ENCODE measurements around the gene NAT14. TPM values are rescaled to one million over a fixed set of nuclear protein-coding genes. Genes with fewer than 3 reads are reported as not detected.

Gene NAT14
- total and polyA plus RNA-seq, 2 donors (not counting 3 experiments of a cell fraction or from before 2014, with no cell fraction given), result 39.1 to 44.7 TPM

- H3K4me3 ChIP-seq (replicated peaks in 1 of 3; ENCODE audit: insufficient read depth in 1 of 3, low read depth in 1 of 3, low read length in 3 of 3), result no peak within 1 kb of the TSS
- no peak within 1 kb of the TSS for H3K9ac ChIP-seq (replicated peaks; ENCODE audit: extremely low read depth, insufficient read depth, low read length)
- no peak within 1 kb of the TSS for H3K4me2 ChIP-seq (ENCODE audit: insufficient read depth, low read length)
- DNase-seq (ENCODE audit: low read depth, low spot score) (no peak), FAIRE-seq (no peak)
- no peaks in the 10 kb centered on the region for H3K9me1 ChIP-seq (replicated peaks; ENCODE audit: control insufficient read depth, extremely low read depth, insufficient read depth, low read length)
- dilution Hi-C loops (cut with MboI; ENCODE audit: extremely low pct_ligation_motif_present, low sequenced_read_pairs) (no loop called here), intact Hi-C loops (cut with micrococcal nuclease) (no loop called here)
- no peak within 1 kb of the TSS for H3K27ac ChIP-seq (ENCODE audit: insufficient read depth, low read depth, low read length)
- H3K79me2 ChIP-seq (ENCODE audit: control insufficient read depth, insufficient read depth, low read length), result no peaks in the 10 kb centered on the region
- no peaks in the 10 kb centered on the region for H3K36me3 ChIP-seq (ENCODE audit: control insufficient read depth in 2 of 2, extremely low read depth in 1 of 2, insufficient read depth in 2 of 2, low read length in 2 of 2)
- no peak within 1 kb of the TSS for H2AFZ ChIP-seq (ENCODE audit: low read depth, low read length)
- H3K9me3 ChIP-seq (replicated peaks; ENCODE audit: control insufficient read depth, insufficient read depth, low read length), result no peaks in the 10 kb centered on the region
- ChIA-PET CTCF (no interaction called here), POLR2A (interaction anchor here (0.6 to 1.2 kb wide), 2 partner anchors 36 to 90 kb away, joined by 3 read pairs; partner anchors contain the start of gene UBE2S)
- H3K27me3 ChIP-seq (ENCODE audit: control insufficient read depth in 2 of 2, insufficient read depth in 2 of 2, low read length in 2 of 2), result peaks cover 42 to 47% of the 10 kb centered on the region in 2 experiments
- no peaks in the 10 kb centered on the region for H4K20me1 ChIP-seq (replicated peaks; ENCODE audit: control insufficient read depth, extremely low read depth, insufficient read depth, low read length)
- no TSS peak for BruUV-seq (replicated peaks)
- H3K4me1 ChIP-seq (ENCODE audit: control insufficient read depth, extremely low read depth, insufficient read depth, low read length), result no peaks in the 10 kb centered on the region
- TF ChIP-seq POLR2A (IDR thresholded peaks at IDR 0.05; ENCODE audit: low read depth, low read length) (no peak), EZH2 (IDR thresholded peaks at IDR 0.05; ENCODE audit: borderline replicate concordance, low read depth, low read length, severe bottlenecking) (peak; percentile 17), GATA2 (IDR thresholded peaks at IDR 0.05; ENCODE audit: insufficient read depth, insufficient read length, low read depth, low read length) (no peak)
Measured at GRCh38 chr19:55443045-55443823, 41.8 kb upstream of the NAT14 start, which contains the start of gene SHISA7. TSS of gene SHISA7 (minus strand) at chr19:55443300. CDS start at chr19:55442863, 437 bp downstream.

DNA sequence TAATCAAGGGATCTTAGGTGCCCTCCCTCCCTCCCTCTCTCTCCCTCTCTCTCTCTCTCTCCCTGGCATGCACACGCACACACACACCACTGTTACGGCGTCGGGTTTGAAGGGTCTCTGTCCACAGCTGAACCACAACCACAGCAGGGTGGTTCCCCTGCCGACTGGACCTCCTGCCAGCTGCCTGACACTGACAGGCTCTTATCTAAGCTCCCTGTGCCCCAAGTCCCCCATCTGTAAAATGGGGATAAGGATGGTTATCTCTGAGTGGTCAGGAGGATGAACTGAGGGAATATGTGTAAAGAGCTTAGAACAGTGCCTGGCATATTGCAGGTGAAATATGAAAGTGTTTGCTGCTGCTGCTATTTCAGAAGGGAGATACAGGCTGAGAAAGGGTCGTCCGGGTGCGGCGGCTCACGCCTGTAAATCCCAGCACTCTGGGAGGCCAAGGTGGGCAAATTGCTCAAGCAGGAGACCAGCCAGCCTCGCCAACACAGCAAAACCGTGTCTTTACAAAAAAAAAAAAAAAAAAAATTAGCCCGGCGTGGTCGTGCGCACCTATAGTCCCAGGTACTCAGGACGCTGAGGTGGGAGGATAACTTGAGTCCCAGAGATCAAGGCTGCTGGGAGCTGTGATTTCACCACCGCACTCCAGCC, 41.0 kb upstream of the NAT14 start:
- ChIA-PET CTCF (interaction anchor here (0.9 to 1.2 kb wide), 3 partner anchors 24 to 303 kb away, joined by 3 to 6 read pairs (median 3); no protein-coding TSS in a partner anchor), POLR2A (no interaction called here)
- H4K20me1 ChIP-seq (replicated peaks; ENCODE audit: control insufficient read depth, extremely low read depth, insufficient read depth, low read length), result no peaks in the 10 kb centered on the region
- DNase-seq (ENCODE audit: low read depth, low spot score) (no peak), FAIRE-seq (no peak)
- TF ChIP-seq EZH2 (IDR thresholded peaks at IDR 0.05; ENCODE audit: borderline replicate concordance, low read depth, low read length, severe bottlenecking) (peak; percentile 82), FOS (IDR thresholded peaks at IDR 0.05; ENCODE audit: borderline replicate concordance, insufficient read depth, low read length) (no peak), MYC (IDR thresholded peaks at IDR 0.05; ENCODE audit: low read depth, low read length) (no peak), POLR2A (IDR thresholded peaks at IDR 0.05; ENCODE audit: low read depth, low read length) (no peak), GATA2 (IDR thresholded peaks at IDR 0.05; ENCODE audit: insufficient read depth, insufficient read length, low read depth, low read length) (no peak), JUN (IDR thresholded peaks at IDR 0.05; ENCODE audit: borderline replicate concordance, insufficient read depth, insufficient read length, low read depth) (no peak)
- no peaks in the 10 kb centered on the region for H3K36me3 ChIP-seq (ENCODE audit: control insufficient read depth in 2 of 2, extremely low read depth in 1 of 2, insufficient read depth in 2 of 2, low read length in 2 of 2)
- BruUV-seq (replicated peaks), result no TSS peak
- H2AFZ ChIP-seq (ENCODE audit: low read depth, low read length), result no peak overlapping the region
- H3K9me3 ChIP-seq (replicated peaks; ENCODE audit: control insufficient read depth, insufficient read depth, low read length), result no peaks in the 10 kb centered on the region
- no peaks in the 10 kb centered on the region for H3K79me2 ChIP-seq (ENCODE audit: control insufficient read depth, insufficient read depth, low read length)
- H3K4me3 ChIP-seq (replicated peaks in 1 of 3; ENCODE audit: insufficient read depth in 1 of 3, low read depth in 1 of 3, low read length in 3 of 3), result no peak overlapping the region
- H3K9ac ChIP-seq (replicated peaks; ENCODE audit: extremely low read depth, insufficient read depth, low read length), result no peak overlapping the region
- no peak overlapping the region for H3K27ac ChIP-seq (ENCODE audit: insufficient read depth, low read depth, low read length)
- H3K27me3 ChIP-seq (ENCODE audit: control insufficient read depth in 2 of 2, insufficient read depth in 2 of 2, low read length in 2 of 2), result peaks cover 42 to 46% of the 10 kb centered on the region in 2 experiments
- intact Hi-C loops (cut with micrococcal nuclease) (no loop called here), dilution Hi-C loops (cut with MboI; ENCODE audit: extremely low pct_ligation_motif_present, low sequenced_read_pairs) (no loop called here)
- H3K9me1 ChIP-seq (replicated peaks; ENCODE audit: control insufficient read depth, extremely low read depth, insufficient read depth, low read length), result no peaks in the 10 kb centered on the region
- H3K4me2 ChIP-seq (ENCODE audit: insufficient read depth, low read length), result no peak overlapping the region
- no peaks in the 10 kb centered on the region for H3K4me1 ChIP-seq (ENCODE audit: control insufficient read depth, extremely low read depth, insufficient read depth, low read length)
